HG02840 (cell line): ENCODE data around the gene NDUFB5.

Experiments
- ATAC-seq: cut with Tn5 transposase; IDR thresholded peaks from one replicate; pipeline ENCODE4 v1.9.1; 2021; ENCODE audit warnings: mild to moderate bottlenecking, moderate library complexity, moderate number of reproducible peaks; ENCODE audit not compliant: unreplicated experiment, low FRiP score

The NDUFB5 gene

DNA sequence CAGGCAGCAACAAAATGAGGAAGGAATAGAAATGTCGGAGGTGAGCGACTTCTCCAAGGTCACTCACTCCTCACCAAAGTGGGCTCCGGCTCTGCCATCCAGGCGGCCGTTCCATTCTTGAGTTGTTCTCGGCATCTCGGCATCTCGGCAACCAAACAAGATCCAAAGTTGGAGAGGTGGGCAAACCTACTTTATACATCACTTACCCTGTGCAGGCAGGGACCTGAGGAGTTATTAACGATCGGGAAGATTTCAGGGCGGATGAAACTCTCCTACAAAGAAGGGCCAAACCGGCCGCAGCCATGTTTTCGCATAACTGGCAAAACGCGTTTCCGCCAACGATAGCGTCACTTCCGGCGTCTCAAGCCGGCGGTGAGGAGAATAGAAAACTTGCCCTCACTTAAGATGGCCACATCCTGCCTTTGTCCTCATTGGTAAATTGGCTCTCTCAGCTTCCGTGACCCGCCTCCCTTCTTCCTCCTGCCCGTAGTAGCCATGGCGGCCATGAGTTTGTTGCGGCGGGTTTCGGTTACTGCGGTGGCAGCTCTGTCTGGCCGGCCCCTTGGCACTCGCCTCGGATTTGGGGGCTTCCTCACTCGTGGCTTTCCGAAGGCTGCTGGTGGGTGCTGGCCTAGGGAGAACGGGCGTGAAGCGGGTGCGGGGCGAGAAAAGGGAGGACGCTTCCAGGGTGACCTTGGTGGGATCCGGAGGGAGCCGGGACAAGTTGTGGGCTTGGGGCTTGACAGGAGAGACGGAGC lies at the start of gene NDUFB5, which contains the start of gene MRPL47:
TSS of gene NDUFB5 (plus strand) at position 474 of the 758 bp plus-strand sequence. CDS start at position 496, 22 bp downstream.
TSS of gene MRPL47 (minus strand) at position 318 of the 758 bp plus-strand sequence. CDS start at position 304, 14 bp downstream.
- ATAC-seq: peak; percentile 97

DNA sequence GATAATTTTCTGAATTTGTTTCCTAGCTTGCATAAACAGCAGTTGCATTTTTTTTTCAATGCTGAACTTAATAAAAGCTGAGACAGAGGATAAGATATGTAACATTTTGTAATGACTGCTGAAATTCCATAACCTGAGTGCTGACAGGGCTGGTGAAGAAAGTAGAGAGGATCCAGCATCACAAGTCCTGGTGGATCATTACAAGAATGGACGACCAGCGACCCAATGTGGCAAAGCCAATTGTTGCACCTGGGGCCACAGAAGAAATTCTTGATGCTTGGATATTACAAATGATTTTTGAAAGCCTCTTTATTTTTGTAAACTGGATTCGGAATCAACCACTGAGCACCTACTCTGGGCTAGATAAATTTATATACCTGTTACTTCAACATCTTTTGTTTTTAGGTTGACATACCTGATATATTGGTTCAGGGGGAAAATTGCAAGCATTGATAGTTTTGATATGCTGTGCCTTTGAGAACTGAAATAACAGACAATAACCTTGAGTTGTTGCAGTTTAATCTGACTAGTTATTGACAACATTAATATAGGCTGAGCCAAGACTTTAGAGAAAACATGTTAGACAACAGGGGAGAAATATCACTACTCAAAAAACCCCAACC lies 45.7 kb upstream of the NDUFB5 start:
- ATAC-seq: no peak

DNA sequence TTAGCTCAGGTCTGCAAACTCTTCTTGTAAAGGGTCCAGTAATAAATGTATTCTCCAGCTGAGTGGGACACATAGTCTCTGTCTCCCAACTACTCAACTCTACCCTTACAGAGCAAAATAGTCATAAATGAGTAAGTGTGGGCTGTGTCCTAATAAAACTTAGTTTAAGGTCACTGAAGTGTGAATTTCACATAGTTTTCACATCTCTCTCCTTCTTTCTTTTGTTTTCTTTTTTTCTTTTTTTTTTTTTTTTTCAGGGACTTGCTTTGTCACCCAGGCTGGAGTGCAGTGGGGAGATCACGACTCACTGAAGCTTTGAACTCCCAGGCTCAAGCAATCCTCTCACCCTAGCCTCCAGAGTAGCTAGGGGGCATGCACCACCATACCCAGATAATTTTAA lies 43.8 kb upstream of the NDUFB5 start:
- no peak for ATAC-seq

GRCh38 chr3:179562591-179563270 lies 41.9 kb upstream of the NDUFB5 start, which contains the start of gene ACTL6A:
TSS of gene ACTL6A (plus strand) at chr3:179562926. CDS start at chr3:179563093, 167 bp downstream.
- ATAC-seq: peak; percentile 97

GRCh38 chr3:179563271-179563783 lies 41.3 kb upstream of the NDUFB5 start:
- ATAC-seq: peak; percentile 42

GRCh38 chr3:179565496-179565895 lies 39.1 kb upstream of the NDUFB5 start:
- no peak for ATAC-seq

DNA sequence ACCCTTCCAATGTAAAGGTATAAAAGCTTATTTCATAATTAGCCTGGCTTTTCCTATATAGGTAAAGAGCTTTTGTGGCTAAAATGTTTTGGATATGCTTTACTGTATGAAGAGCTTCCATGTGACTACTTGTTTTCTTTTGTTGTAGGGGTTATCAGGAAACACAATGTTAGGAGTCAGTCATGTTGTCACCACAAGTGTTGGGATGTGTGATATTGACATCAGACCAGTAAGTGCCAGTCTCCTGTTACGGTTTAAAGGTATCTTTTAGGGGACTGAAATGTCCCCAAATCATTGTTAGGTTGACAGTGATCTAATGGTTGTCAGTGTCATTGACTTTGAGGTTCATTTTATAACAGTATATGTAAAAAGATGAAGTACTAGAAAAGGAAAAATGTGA lies 23.6 kb upstream of the NDUFB5 start:
- no peak for ATAC-seq

DNA sequence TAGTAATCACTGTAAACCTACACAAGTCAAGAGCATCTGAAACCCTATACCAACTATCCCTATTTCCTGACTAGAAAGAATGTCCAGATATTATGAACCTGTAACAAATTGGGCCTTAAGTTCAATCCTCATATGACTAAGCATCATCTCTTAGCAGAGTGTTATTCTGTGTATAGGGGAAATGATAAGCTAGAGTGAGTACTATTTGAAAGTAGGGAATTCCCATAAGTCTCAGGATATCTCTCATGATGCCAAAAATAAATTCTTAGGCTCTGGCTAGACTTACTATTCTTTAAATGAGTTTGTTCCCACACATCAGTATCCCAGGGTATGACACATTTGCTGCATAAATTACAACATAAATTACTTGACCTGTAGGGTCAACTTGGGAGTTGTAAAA lies 15.5 kb upstream of the NDUFB5 start:
- ATAC-seq: peak; percentile 62

DNA sequence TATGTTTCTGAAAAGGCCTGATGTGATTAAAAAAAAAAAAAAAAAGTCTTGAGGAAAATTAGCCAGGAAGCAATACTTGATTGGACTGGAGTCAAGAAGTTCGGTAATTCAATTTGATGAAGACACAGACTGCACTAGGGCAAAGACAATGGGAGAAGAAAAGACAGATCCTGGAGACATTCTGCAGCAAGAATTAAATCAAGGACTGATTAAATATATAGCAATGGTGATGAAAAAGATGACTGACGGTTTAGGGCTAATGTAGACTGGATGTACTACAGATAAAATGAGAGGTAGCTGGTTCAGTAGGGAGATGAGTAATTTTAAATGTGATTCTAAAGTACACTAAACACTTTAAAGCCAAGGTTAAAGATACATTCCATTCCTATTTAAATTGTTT lies 13.9 kb upstream of the NDUFB5 start:
- ATAC-seq: no peak

GRCh38 chr3:179591313-179591712 lies 13.3 kb upstream of the NDUFB5 start:
- no peak for ATAC-seq

DNA sequence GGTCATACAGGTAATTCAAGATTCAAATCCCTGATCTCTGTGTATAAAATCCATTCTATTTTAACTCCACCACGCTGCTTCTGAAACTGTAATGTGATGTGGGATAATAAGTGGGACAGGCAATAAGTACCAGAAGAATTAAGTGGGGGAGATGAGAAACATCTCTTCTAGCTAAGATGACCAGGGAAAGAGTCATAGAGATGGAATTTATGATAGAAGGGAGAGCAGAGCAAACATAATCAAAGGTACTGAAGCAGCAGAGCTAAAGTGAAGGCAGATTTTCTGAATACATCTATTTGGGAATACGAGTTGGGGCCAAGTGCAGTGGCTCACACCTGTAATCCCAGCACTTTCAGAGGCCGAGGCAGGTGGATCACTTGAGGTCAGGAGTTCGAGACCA lies 5.1 kb upstream of the NDUFB5 start:
- ATAC-seq: no peak

GRCh38 chr3:179603321-179603720 lies 1.3 kb upstream of the NDUFB5 start:
- no peak for ATAC-seq

DNA sequence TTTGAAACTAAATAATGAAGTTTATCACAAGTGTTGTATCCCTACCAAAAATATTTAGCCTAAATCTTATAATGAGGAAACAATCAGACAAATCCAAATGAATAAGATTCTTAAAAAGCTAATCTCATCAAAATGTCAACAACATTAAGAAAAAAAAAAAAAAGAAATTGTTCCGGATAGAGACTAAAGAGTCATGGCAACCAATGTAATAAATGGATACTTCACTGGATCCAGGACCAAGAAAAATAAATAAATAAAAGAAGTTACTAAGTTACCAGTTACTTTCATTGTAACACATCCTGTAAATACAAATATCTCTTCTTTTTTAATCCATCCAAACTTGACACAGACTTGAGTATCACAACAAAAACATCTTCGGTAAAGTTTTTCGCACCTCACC lies 763 bp upstream of the NDUFB5 start:
- no peak for ATAC-seq

DNA sequence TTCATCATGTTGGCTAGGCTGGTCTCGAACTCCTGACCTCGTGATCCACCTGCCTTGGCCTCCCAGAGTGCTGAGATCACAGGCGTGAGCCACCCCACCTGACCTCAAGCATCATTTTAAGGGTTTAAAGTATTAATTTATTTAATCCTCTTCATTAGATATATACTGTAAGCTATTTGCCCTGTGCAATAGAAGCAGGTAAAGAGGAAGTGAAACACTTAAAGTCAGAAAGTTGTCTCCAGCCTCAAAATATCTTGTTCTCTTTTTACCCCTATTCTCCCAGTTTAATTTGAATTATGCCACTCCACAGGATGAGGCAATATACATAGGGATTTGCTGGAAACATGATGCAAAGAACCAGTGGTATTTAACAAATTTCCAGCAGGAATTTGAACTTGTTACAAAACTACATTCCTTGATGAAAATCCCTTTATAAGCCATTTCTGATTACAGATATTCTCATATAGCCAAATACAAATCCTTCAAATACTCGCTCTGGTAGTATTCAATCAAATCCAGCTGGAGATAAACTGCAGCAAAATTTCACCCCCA lies 2.0 kb downstream of the NDUFB5 start:
- ATAC-seq: no peak

- ATAC-seq: no peak
These were observed 4.5 kb downstream of the NDUFB5 start for GRCh38 chr3:179608931-179609720.

DNA sequence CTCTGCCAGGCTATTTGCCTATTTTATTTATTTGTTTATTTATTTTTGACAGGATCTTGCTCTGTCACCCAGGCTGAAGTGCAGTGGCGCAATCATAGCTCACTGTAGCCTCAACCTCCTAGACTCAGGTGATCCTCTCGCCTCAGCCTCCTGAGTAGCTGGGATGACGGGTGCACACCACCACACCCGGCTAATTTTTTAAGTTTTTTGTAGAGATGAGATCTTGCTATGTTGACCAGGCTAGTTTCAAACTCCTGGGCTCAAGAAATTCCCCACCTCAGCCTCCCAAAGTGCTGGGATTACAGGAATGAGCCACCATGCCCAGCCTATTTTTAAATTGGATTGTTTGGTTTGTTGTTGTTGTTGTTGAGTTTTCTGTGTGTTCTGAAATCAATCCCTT lies 5.5 kb downstream of the NDUFB5 start:
- ATAC-seq: no peak

GRCh38 chr3:179613807-179614206 lies 9.2 kb downstream of the NDUFB5 start:
- ATAC-seq: no peak

DNA sequence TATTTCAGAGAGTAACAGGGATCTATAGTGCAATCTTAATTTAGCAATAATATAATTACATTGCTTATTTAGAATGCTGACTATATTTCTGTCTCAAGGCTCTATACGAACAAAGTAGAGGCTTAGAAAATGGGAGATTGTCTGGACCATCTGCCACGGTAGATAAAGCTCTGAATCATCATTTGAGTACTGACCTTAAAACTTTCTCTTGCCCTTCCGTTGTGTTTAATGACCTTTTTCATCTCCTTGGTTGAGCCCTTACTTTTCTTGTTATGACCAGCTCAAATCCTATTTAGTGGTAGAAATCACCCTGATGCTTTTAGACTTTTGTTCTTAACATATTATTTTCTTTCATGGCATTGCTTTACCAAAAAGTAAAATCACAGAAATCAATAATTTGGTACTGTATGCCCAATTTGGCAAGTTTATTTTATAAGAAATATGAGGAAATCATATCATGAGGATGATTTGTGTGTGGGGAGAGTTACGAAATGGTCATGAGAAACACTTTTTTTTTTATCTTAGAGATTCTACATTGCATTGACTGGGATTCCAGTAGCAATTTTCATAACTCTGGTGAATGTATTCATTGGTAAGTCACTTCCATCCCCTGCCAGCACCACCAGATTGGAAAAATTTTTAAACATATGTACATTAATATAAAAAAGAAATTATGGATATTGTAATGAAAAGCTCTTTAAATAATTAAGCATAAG lies 11.0 kb downstream of the NDUFB5 start:
- ATAC-seq: no peak

- no peak for ATAC-seq
These were observed 17.4 kb downstream of the NDUFB5 start for GRCh38 chr3:179622023-179622422.
